GM04504 (cell line): ENCODE results near the gene GCNA.
"Not testable (repeated sequence)": the region's sequence is repeated elsewhere in the genome, so short reads cannot be mapped to it uniquely, and the experiment has no call there.

Source experiments
- DNase-seq: peaks from one replicate; pipeline ENCODE4 v3.0.0-alpha.2; 2012; ENCODE audit warnings: low read depth

Gene GCNA

GRCh38 chrX:71640002-71640401, 61.8 kb downstream of the GCNA start:
- no peak for DNase-seq

- DNase-seq = not testable (repeated sequence)
Observed at GRCh38 chrX:71644406-71644805, 66.2 kb downstream of the GCNA start.

DNA sequence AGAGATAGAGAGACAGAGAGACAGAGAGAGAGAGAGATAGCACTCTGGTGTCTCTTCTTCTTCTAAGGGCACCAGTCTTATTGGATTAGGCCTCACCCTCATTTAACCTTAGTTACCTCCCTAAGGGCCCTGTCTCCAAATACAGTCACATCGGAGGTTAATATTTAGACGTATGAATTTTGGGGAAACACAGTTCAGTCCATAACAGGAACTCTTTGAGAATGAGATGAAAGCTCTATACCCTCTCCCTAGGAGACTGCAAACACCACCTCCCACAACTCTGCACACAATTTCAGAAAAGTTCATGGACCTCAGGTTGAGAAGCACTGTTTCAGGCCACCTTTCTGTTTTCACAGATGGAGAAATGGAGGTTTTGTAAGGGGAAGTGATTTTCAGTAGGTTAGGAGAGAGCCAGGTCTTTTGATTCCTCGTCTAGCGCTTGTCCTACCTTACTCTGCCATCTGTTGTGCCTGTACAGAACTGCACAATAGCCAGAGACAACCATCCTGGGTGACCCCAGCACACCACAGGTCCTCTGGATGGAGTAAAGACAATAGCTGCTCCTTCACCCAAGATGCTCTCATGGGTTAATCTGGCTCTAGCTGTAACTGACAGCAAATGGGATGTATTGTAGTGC, 72.2 kb downstream of the GCNA start:
- DNase-seq = no peak

DNA sequence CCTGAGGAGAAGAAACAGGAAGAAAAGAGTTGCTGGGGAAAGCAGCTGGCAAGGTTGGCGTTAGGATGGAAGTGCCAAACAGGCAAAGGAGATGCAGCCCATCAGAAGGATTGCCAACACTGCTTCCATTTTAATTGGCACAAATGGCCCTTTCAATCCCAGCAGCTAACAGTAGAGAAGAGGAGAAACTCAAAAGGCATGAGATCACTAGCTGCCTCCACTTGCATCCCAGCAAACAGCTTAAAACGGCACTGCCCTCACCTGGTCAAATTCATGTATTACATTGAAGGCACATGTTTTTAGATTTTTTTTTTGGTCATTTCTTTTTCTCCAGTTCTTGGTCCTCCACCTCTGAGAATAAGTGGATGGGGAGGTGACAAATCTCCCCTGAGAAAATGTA, 74.2 kb downstream of the GCNA start:
- DNase-seq = peak; percentile 24

GRCh38 chrX:71653344-71653743, 75.1 kb downstream of the GCNA start:
- no peak for DNase-seq

DNA sequence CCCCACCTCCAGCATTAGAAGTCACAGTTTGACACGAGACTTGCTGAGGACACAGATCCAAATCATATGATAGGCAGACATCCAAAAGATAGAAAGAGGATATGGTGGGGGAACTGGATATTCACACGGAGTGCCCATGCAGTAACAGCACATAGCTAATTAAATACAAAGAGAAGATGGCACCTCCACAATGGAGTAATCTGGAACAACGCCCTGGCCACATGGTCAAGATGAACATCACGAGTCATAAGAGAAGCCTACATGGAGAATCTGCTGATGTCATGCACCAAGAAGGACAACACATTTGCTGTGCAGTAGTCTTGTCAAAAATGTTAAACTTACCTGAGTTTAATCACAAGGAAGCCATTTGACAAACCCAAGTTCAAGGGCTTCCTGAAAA, 79.0 kb downstream of the GCNA start:
- DNase-seq = no peak

DNA sequence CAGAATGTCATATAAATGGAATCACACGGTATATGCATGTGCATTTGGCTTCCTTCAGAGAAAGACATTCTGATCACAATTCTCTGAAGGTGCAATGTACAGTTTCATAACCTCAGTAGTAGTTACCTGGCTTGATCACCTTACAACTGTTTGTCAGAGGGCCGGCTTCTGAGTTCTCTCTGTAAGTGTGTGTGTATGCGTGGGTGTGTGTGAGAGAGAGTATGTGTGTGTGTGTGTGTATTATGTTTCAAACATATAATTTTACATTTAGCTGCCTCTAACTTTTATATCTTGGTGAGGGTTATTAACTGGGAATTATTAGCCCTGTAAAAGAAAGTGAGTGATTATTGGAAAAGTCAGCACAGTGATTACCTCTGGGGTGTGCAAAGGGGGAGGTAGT, 81.1 kb downstream of the GCNA start:
- no peak for DNase-seq

- DNase-seq = no peak
Observed at GRCh38 chrX:71659959-71660358, 81.7 kb downstream of the GCNA start.

DNA sequence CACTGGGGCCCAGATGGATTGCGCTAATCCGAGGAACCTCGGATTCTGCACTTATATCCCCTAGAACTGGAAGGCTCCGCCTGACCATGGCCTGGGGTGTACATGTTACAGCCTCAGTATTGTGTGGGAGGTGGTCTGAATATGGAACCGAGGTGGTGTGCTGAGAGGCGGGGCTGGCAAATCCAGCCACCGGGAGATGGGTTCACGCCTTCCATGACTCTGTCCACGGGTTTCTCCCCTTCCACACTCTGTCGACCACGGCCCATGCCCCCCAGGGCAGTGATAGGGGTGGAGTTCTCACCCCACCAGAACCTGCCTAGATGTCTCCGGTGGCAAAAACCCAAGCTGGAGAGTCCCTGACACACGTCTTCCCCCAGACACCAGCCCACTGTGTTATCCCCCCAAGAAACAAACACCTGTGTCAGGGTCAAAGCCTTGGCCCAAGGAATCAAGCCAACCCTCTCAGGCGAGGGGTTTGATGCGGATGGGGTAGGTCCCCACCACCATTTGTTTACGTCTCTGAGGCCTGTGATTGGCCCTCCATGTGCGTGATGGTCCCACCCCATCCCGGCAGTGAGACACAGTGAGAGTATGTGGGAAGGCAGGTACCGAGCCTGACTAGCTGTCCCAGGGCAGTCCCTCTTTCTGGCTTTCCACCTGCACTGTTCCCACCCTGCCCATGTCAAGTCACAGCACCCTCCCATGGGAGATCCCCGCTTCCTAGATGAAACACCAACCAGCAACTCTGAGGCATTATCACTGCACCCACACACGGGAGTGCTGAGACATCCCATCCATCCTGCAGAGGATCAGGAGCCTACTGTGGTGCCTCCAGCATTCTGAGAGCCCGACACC, 82.6 kb downstream of the GCNA start:
- no peak for DNase-seq

GRCh38 chrX:71661919-71662318, 83.7 kb downstream of the GCNA start:
- DNase-seq = no peak

DNA sequence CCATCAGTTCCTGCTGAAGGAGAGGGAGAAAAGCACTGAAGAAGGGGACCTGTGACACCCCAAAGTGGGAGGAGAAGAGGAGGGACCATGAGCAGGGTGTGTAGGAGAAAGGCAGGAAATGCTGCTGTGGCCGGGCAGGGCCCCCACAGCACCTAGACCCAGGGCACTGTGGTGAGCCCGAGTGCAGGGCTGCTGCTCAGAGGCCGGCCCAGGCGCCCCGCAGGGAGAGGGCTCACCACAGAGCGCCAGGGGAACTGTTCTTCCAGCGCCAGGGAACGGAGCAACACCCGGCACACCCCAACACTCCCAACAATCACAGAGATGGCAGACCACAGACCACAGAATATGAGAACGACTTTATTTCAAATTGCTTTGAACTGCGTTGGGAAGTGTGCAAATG, 84.4 kb downstream of the GCNA start:
- DNase-seq = not testable (repeated sequence)
